DND-41 (cell line): ENCODE measurements around the gene TPD52L2.
"Not testable (repeated sequence)": the region's sequence is repeated elsewhere in the genome, so short reads cannot be mapped to it uniquely, and the experiment has no call there.

Experiments used
- CTCF ChIP-seq: IDR thresholded peaks from 2 replicates; pipeline ENCODE4 v1.5.1; 2012; ENCODE audit warnings: borderline replicate concordance, low read length, moderate library complexity, mild to moderate bottlenecking; ENCODE audit not compliant: poor library complexity, severe bottlenecking; ENCODE audit errors: extremely low read depth
- EZH2 ChIP-seq: IDR thresholded peaks from 3 replicates; pipeline ENCODE4 v1.6.1; 2012; ENCODE audit warnings: borderline replicate concordance, low read depth, mild to moderate bottlenecking, moderate library complexity, low read length, inconsistent platforms; ENCODE audit not compliant: severe bottlenecking

- not testable (repeated sequence) for TF ChIP-seq CTCF, EZH2
These were observed 15.8 kb downstream of the TPD52L2 start for GRCh38 chr20:63880901-63881300.
